Activated T-cell treated with anti-CD3 and anti-CD28 coated beads, Interleukin-2, amount 50 U/mL, for 4 hours (primary cell): ENCODE measurements around the gene EPPIN. TPM values are rescaled to one million over a fixed set of nuclear protein-coding genes. Genes with fewer than 3 reads are reported as not detected.

Experiments
- ATAC-seq, 2 donors: fragments of 200-7000 bp; cut with Tn5 transposase; one replicate each; pipeline ENCODE4 v1.10.0; 2021
- DNase-seq: peaks from one replicate; pipeline ENCODE4 v3.0.0-alpha.2; 2020
- H3K27me3 Mint-ChIP-seq: one replicate; pipeline ENCODE4 v1.8.0; 2021; ENCODE audit warnings: low read depth, mixed read lengths
- H3K36me3 Mint-ChIP-seq: one replicate; pipeline ENCODE4 v1.8.0; 2022; ENCODE audit warnings: mixed read lengths; ENCODE audit not compliant: insufficient read depth
- H3K4me1 Mint-ChIP-seq: one replicate; pipeline ENCODE4 v1.8.0; 2021; ENCODE audit warnings: low read depth, mixed read lengths
- H3K4me3 Mint-ChIP-seq: one replicate; pipeline ENCODE4 v1.8.0; 2021; ENCODE audit warnings: mild to moderate bottlenecking, moderate library complexity, mixed read lengths
- H3K9me3 Mint-ChIP-seq: one replicate; pipeline ENCODE4 v1.8.0; 2021; ENCODE audit warnings: mixed read lengths
- total RNA-seq, 3 donors: library from RNA; stranded (reverse); gene quantifications; one replicate each; pipeline ENCODE4 v1.2.1, GENCODE V29; 2021

Gene EPPIN
- total RNA-seq, 3 donors from 2014 or later = not detected

GRCh38 chr20:45509091-45509490 is 38.1 kb downstream of the EPPIN start:
- Mint-ChIP-seq H3K4me1 (no peaks in the 10 kb centered on the region), H3K27me3 (peaks cover 34% of the 10 kb centered on the region), H3K36me3 (no peaks in the 10 kb centered on the region), H3K4me3 (no peak overlapping the region), H3K9me3 (no peaks in the 10 kb centered on the region)
- ATAC-seq (no peak), DNase-seq (no peak)

- Mint-ChIP-seq H3K4me3 (no peak overlapping the region), H3K27me3 (peaks cover 36% of the 10 kb centered on the region), H3K36me3 (no peaks in the 10 kb centered on the region), H3K4me1 (no peaks in the 10 kb centered on the region), H3K9me3 (no peaks in the 10 kb centered on the region)
- DNase-seq (no peak), ATAC-seq (no peak)
Observed at GRCh38 chr20:45508068-45508886, 38.9 kb downstream of the EPPIN start.

GRCh38 chr20:45507011-45507820 is 40.0 kb downstream of the EPPIN start:
- no peaks in the 10 kb centered on the region for H3K4me1 Mint-ChIP-seq
- no peak overlapping the region for H3K4me3 Mint-ChIP-seq
- H3K27me3 Mint-ChIP-seq = peaks cover 31% of the 10 kb centered on the region
- DNase-seq (no peak), ATAC-seq (peak; percentile 35 to 53)
- H3K36me3 Mint-ChIP-seq = no peaks in the 10 kb centered on the region
- no peaks in the 10 kb centered on the region for H3K9me3 Mint-ChIP-seq

- H3K36me3 Mint-ChIP-seq = no peaks in the 10 kb centered on the region
- DNase-seq = no peak
- peaks cover 31% of the 10 kb centered on the region for H3K27me3 Mint-ChIP-seq
- H3K4me1 Mint-ChIP-seq = no peaks in the 10 kb centered on the region
- no peak for ATAC-seq
- H3K4me3 Mint-ChIP-seq = no peak overlapping the region
- H3K9me3 Mint-ChIP-seq = no peaks in the 10 kb centered on the region
Observed at GRCh38 chr20:45506398-45506797, 40.8 kb downstream of the EPPIN start.

GRCh38 chr20:45503403-45503802 is 43.8 kb downstream of the EPPIN start:
- ATAC-seq (no peak), DNase-seq (no peak)
- no peaks in the 10 kb centered on the region for H3K4me1 Mint-ChIP-seq
- H3K4me3 Mint-ChIP-seq = no peak overlapping the region
- no peaks in the 10 kb centered on the region for H3K9me3 Mint-ChIP-seq
- H3K27me3 Mint-ChIP-seq = peaks cover 40% of the 10 kb centered on the region
- H3K36me3 Mint-ChIP-seq = no peaks in the 10 kb centered on the region

- Mint-ChIP-seq H3K4me3 (no peak overlapping the region), H3K4me1 (no peaks in the 10 kb centered on the region)
Observed at GRCh38 chr20:45502561-45502960, 44.6 kb downstream of the EPPIN start.

GRCh38 chr20:45501600-45501999 is 45.6 kb downstream of the EPPIN start:
- DNase-seq = no peak
- Mint-ChIP-seq H3K9me3 (no peaks in the 10 kb centered on the region), H3K4me3 (no peak overlapping the region), H3K4me1 (no peaks in the 10 kb centered on the region), H3K36me3 (no peaks in the 10 kb centered on the region), H3K27me3 (peaks cover 40% of the 10 kb centered on the region)
- no peak for ATAC-seq

More at GRCh38 chr20:45502561-45502960, 44.6 kb downstream of the EPPIN start:
- Mint-ChIP-seq H3K9me3 (no peaks in the 10 kb centered on the region), H3K27me3 (peaks cover 43% of the 10 kb centered on the region), H3K36me3 (no peaks in the 10 kb centered on the region)
- ATAC-seq (no peak), DNase-seq (no peak)

- H3K36me3 Mint-ChIP-seq = no peaks in the 10 kb centered on the region
- no peaks in the 10 kb centered on the region for H3K4me1 Mint-ChIP-seq
- H3K4me3 Mint-ChIP-seq = no peak overlapping the region
- DNase-seq (no peak), ATAC-seq (no peak)
- H3K27me3 Mint-ChIP-seq = peaks cover 35% of the 10 kb centered on the region
- H3K9me3 Mint-ChIP-seq = no peaks in the 10 kb centered on the region
Observed at GRCh38 chr20:45500022-45500421, 47.2 kb downstream of the EPPIN start.

- H3K36me3 Mint-ChIP-seq = no peaks in the 10 kb centered on the region
- DNase-seq = no peak
- H3K4me3 Mint-ChIP-seq = no peak overlapping the region
- no peaks in the 10 kb centered on the region for H3K9me3 Mint-ChIP-seq
- ATAC-seq = no peak
- peaks cover 33% of the 10 kb centered on the region for H3K27me3 Mint-ChIP-seq
- no peaks in the 10 kb centered on the region for H3K4me1 Mint-ChIP-seq
Observed at GRCh38 chr20:45497971-45498494, 49.2 kb downstream of the EPPIN start.

- H3K4me3 Mint-ChIP-seq = no peak overlapping the region
- H3K27me3 Mint-ChIP-seq = peaks cover 33% of the 10 kb centered on the region
- H3K36me3 Mint-ChIP-seq = no peaks in the 10 kb centered on the region
- ATAC-seq (no peak), DNase-seq (no peak)
- no peaks in the 10 kb centered on the region for H3K9me3 Mint-ChIP-seq
- H3K4me1 Mint-ChIP-seq = no peaks in the 10 kb centered on the region
Observed at GRCh38 chr20:45496166-45496565, 51.0 kb downstream of the EPPIN start.

GRCh38 chr20:45495501-45495941 is 51.7 kb downstream of the EPPIN start:
- DNase-seq = no peak
- Mint-ChIP-seq H3K9me3 (no peaks in the 10 kb centered on the region), H3K4me1 (no peaks in the 10 kb centered on the region), H3K36me3 (no peaks in the 10 kb centered on the region), H3K4me3 (no peak overlapping the region), H3K27me3 (peaks cover 28% of the 10 kb centered on the region)
- ATAC-seq = no peak

Other genes starting within 250 kb of the EPPIN start
- gene RBPJL, start 240.6 kb downstream of the EPPIN start, total RNA-seq = under 1 TPM in 2 of 3 donors, not detected in 1; 0.13 to 0.19 TPM
- gene MATN4, start 239.1 kb downstream of the EPPIN start, total RNA-seq = under 1 TPM in 2 of 3 donors, not detected in 1; 0.11 to 0.13 TPM
- 100 to 1,000 TPM in 2 of 3 donors, 10 to 100 TPM in 1; 94.0 to 138 (median 102) TPM for gene SDC4, start 199.0 kb downstream of the EPPIN start, total RNA-seq
- 10 to 100 TPM; 36.4 to 37.4 (median 36.6) TPM for gene SYS1, start 184.2 kb downstream of the EPPIN start, total RNA-seq
- gene TP53TG5, start 169.1 kb downstream of the EPPIN start, total RNA-seq = not detected
- 10 to 100 TPM in 2 of 3 donors, 1 to 10 TPM in 1; 9.7 to 13.3 (median 12.5) TPM for gene DBNDD2, start 139.1 kb downstream of the EPPIN start, total RNA-seq
- gene PIGT, start 131.3 kb downstream of the EPPIN start, total RNA-seq = 10 to 100 TPM; 88.0 to 94.8 (median 90.9) TPM
- gene WFDC2, start 77.6 kb downstream of the EPPIN start, total RNA-seq = under 1 TPM; 0.34 to 0.76 (median 0.53) TPM
- gene SPINT3, start 31.8 kb downstream of the EPPIN start, total RNA-seq = not detected
- gene WFDC6, start 7.9 kb downstream of the EPPIN start, total RNA-seq = not detected
- gene WFDC8, start 31.9 kb upstream of the EPPIN start, total RNA-seq = not detected
- not detected for gene WFDC10A, start 82.3 kb upstream of the EPPIN start, total RNA-seq
- not detected for gene WFDC9, start 83.9 kb upstream of the EPPIN start, total RNA-seq
- gene WFDC11, start 122.8 kb upstream of the EPPIN start, total RNA-seq = not detected
- not detected for gene WFDC13, start 154.6 kb upstream of the EPPIN start, total RNA-seq
- not detected for gene WFDC10B, start 157.6 kb upstream of the EPPIN start, total RNA-seq
- gene SPINT4, start 174.9 kb upstream of the EPPIN start, total RNA-seq = not detected
- gene WFDC3, start 244.5 kb upstream of the EPPIN start, total RNA-seq = not detected
- 10 to 100 TPM; 33.9 to 39.6 (median 38.5) TPM for gene DNTTIP1, start 244.6 kb upstream of the EPPIN start, total RNA-seq